ENCODE data around the gene FASLG.

Gene FASLG

DNA sequence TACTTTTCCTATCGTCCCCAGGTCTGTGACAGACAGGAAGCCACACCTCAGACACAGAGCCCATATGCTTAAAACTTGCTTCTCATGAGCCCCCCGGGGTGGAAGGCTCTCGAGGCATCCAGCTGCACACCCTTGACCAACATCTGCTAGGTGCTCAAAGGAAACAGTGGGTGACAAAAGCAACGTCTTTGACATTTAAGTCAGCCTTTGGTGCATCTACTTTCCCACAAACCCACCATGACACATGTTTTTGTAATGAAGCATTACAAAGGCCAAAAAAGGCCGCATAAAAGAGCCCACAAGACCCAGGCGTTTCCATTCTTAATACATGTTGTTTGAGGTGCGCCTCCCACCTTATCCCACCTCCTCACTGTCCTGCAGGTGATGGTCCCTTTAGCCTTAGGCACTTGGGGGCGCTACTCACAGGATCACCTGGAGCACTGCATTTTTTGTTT lies 11.8 kb upstream of the FASLG start:
- DNase-seq: no peak

GRCh38 chr1:172647987-172648386 lies 10.9 kb upstream of the FASLG start:
- no peak for DNase-seq

DNA sequence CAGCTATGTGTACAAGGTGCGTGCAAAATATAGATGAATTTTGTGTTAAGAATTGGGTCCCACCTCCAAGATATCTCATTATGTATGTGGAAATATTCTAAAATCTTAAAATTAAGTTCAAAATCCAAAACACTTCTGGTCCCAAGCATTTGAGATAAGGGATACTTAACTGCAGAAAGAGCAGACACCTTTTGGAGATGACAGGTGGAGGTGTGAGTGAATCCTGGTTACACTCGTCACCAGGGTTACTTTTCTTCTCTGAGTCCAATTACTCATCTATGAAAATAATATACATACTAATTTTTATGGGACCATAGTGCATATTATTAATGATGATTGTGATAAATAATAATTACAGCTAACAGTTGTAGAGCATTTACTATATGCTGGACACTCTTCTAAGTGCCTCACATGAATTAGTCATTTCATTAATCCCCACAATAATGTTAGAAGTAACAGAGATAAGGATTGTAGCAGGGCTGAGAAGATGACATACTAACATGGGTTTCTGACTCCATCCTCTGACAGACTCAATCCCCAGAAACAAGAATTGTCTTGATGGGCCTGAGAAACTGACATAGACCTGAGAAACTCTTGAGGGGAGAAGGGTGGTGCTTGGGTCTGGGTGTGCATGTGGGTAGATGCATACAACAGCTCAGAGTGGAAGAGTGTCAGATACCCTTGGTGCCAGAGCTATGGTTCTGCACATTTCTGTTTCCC lies 8.3 kb upstream of the FASLG start:
- no peak for DNase-seq

- no peak for DNase-seq
Measured at GRCh38 chr1:172653015-172653709, 5.7 kb upstream of the FASLG start.

DNA sequence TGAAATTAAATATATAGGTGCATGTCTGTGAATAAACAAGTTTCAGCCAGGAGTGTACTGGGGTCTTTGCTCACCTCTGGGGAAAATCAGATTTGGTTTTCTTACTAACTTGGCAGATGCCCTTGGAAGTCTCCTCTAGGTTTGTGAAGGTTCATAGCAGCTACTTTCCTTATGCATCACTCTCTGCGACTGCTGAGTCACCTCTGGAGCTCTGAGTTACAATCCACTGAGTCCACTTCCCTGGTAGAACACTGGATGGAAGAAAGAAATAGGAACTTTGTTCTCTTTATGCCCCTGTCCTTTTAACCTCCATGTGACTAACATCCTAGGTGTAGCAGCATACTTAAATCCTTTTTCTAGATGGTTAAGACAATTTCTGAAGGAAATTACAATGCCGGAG lies 4.4 kb upstream of the FASLG start:
- DNase-seq: peak; percentile 30

DNA sequence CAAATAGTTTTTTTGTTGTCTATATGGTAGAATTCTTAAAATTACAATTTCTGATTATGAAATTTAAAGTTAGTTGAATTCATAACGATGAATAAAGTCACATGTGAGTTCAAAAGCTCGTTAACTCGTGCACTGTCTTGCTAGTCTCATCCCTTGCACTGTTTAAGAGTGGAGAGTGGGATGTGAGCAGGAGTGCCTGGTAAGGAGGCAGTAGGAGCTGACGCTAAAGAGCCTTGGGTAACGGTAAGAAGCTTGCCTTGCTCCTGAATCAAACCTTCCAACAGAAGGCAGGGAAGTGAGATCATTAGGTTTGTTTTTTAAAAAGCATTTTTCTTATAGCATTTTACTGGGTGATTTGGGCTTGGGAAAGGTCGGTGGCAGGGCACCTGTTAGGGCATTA lies 2.3 kb upstream of the FASLG start:
- no peak for DNase-seq

GRCh38 chr1:172657586-172657985 lies 1.3 kb upstream of the FASLG start:
- no peak for DNase-seq

- DNase-seq: no peak
Measured at GRCh38 chr1:172661107-172661506, 2.2 kb downstream of the FASLG start.

- DNase-seq: peak; percentile 67
Measured at GRCh38 chr1:172662464-172663109, 3.7 kb downstream of the FASLG start.

DNA sequence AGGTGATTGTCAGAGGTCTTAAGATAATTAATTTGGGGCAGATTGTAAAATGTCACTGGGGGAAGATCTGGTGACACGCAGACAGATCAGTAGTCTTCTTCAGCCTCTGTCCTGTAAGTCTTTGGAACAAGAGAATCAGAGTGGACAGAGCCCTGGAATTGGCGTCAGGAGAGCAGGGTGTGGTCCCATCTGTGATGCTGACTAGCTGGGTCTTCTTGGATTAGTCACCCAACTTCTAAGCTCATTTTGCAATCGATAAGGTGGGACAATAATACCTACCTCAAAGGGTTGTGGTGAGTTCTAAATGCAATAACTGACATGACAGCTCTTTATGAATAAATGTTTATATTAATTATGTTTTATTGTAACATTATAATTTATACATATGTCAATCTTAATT lies 4.8 kb downstream of the FASLG start:
- no peak for DNase-seq

- no peak for DNase-seq
Measured at GRCh38 chr1:172668097-172668496, 9.2 kb downstream of the FASLG start.

DNA sequence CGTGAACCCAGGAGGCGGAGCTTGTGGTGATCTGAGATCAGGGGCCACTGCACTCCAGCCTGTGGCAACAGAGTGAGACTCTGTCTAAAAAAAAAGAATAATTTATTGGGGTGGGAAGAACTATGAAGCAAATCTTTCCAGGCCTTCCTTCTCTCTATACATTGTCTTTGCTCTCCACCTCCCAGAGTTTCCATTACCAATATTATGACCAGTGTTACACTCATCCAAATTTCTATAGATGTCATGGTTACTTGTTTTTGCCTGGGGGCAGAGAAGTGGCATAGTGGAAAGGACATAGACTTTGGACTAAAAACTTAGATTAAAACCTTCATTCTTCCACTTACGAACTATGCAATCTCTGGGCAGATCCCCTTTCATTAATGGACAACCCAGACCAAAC lies 10.1 kb downstream of the FASLG start:
- no peak for DNase-seq

DNA sequence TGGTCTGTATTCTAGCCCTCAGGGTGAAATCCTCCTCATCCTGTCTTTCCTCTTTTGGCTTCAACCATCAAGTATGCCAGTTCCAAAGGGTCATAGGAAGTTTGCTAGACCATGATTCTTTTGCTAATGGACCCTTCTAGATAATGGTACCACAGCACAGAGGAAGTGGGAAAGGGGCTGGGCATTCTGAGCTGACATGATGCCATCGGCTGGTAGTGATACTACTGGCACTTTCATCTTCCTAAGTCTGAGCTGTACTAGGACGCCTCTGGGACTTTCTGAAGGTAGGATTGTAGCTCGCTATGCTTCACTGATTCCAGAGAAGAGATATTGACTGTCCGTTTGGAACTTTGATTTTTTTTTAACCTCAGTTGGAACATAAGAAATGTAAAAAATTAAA lies 11.4 kb downstream of the FASLG start:
- no peak for DNase-seq

DNA sequence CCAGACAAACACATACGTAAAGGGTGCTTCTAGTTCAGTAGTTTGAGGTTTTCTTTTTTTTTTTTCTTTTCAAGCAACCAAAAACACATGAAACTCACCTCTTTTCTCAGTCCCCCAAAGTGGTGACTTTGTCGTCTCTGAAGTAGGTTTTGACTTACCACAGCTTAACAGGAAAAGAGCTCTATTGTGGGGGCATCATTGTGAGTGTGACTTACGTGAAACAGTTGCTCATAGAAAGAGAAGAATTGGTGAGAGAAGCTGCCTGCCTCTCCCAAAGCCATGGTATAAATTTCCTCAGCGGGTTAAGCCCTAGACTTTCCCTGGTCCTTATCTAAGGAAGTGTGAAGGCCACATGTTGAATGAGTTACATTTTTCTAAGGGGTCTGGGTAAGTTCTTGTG lies 11.9 kb downstream of the FASLG start:
- DNase-seq: no peak

DNA sequence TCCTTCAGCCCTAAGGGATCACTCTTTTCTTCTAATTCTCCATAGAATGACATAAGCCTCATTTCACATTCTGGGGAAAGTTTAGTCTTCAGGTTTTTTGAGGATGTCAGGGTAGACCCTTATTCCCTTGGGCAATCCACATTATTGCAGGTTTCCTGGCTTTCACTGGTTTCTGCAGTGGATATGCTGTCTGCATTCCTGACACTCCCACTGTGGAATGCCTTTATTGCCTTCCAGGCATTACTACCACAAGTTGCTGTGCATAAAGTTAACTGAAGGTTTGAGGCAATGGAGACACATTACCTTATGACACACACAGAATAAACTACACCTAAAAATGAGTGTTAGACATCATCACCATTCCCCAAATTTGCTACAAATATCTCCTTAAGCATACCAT lies 12.7 kb downstream of the FASLG start:
- DNase-seq: no peak

DNA sequence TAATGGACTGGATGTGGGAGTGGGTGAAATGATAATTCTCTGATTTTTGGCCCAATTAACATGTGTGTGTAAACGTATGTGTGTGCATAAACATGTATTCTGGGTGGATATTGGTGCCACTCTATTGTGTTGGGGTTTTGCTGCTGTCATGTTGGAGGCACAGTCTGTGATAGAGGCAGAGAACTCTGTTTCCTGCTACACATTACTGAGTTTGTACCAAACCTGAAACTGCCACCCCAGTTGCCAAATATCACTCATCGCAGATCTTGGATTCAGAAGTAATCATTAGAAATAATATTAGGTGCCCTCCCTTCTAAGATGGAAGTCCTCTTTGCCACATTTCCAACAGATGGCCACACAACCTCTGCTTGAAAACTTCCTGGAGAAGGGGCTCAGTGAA lies 13.8 kb downstream of the FASLG start:
- DNase-seq: no peak

DNA sequence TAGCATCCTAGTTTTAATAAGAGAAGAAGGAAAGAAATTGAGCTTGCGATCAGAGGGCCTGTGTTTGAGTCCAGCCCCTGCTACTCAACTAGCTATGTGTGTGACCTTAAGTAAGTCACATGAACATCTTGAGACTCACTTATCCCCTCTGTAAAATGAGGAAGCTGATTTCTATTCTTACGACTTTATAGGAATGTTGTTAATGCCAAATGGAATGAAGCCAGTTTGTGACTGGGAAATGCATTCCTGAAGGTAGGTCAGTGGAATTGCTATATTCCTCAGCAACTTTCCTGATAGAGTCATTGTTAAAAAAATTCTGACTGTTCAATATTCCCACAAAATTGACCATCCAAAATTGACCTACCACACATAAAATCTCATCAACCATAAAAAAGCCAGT lies 14.9 kb downstream of the FASLG start:
- no peak for DNase-seq

DNA sequence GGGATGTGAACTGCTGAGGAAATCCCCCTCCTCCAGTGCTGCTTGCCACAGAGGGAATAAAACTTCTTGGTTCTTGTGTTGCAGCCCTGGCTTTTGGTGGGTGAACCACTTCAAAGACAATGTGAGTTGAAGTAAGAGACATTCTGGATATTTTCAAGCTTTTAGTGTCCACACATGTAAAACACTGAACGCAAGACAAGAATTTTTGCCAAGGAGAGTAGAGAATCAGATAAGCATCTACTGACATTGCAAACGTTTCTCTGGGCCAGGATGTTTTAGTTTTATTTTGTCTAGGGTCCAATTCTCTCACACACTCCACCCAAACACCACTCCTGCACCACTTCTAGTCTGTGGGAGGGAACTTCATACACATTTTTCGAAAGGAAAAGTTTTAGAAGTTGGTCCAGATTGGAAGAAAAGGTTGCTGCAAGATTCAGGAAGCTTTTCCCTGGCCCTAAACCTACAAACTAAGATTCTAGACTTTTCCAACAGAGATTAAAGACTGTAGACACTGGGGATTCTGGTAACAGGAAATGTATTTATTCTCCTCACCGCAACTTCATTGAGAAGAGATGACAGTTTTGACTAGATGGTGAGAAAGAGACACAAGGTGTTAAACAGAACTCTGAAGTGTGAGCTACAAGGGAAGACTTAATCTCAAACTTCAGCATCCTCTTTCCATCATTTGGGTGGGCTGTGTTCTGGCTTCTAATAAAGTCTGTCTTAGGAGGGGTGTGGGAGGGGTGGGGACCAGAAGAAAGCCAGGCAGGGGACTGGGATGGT lies 16.1 kb downstream of the FASLG start:
- DNase-seq: no peak

DNA sequence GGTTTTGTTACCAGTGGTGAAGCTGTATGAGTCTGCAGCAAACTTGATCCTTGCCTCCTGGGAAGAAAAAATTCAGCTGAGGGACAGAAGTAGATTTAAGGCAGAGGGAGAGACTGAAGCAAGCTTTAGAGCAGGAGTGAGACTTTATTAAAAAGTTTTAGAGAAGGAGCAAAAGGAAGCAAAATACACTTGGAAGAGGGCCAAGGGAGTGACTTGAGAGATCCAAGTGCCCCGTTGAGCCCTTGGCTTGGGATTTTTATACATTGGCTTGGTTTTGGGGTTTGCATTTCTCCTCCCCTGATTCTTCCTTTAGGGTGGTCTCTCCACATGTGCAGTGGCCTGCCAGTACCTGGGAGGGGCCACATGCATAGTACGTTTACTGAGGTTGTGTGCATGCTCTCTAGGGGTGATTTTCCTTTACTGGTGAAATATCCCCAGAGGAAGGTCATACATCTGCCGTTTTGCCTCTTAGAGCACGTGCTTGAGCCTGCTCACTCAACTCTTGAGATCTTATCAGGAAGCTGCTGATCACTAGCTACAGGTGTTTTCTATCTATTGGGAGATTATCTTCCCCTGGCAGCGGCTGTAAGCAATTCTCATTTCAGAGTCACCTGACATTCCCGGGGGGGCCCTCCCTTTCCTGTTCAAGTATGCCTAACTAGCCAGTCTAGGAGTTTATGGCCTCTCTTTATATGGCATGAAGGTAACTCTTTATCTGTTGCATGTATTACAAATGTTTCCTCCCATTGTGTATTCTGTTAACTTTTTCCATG lies 20.3 kb downstream of the FASLG start:
- no peak for DNase-seq

DNA sequence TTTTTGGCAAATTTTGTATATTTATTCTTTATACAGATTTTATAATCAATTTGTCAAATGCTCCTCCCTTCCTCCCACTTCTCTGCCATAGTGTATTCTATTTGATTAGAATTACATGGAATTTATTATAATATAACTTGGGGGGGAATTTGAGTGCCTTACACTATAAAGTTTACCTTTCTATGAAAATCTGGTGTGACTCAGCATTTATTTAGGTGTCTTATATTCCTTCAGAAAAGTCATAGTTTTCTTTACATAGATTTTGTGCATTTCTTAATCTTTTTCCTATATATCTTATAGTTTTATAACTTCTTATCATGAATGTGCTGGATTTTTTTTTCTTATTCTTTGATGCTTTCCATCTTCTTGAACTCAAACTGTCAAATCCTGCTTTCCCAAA lies 21.3 kb downstream of the FASLG start:
- DNase-seq: no peak

DNA sequence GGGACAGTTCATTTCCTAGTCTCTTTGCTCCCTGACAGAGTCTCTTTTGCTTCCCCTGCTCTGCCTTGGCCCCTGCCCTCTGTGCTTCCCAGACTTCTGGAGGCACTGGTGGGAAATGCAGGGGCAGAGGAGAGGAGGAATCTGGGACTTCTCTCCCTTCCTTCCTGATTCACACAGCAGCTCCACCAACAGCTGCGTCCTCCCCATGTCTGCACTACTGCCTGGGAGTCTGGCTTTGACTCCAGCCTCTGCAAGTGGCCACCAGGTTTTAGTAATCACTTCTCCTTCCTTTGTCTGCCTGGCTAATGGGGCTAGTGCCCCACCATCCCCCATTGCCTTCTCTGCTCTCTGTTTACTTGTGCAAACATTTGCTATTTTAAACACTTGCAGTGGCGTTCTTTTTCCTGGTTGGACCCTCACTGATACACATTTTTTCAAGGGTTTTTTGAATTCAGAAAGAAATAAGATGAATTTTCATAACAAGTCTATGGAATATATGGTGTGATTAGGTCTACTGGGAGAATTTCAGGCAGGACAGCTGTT lies 21.9 kb downstream of the FASLG start:
- no peak for DNase-seq

- DNase-seq: no peak
Measured at GRCh38 chr1:172682812-172683211, 23.9 kb downstream of the FASLG start.

Measured in suppressor macrophage treated with lipopolysaccharide for 4 hours (primary cell).